CD8-positive, alpha-beta memory T cell (primary cell): ENCODE results near the gene CNGB1. TPM values are rescaled to one million over a fixed set of nuclear protein-coding genes. Genes with fewer than 3 reads are reported as not detected.
"Not testable (repeated sequence)": the region's sequence is repeated elsewhere in the genome, so short reads cannot be mapped to it uniquely, and the experiment has no call there.

Experiments used
- CTCF ChIA-PET: fragments of 350-600 bp; sonication (Branson Sonifier 250); formaldehyde crosslinking; loops from one replicate; lab custom pipeline; 2021; ENCODE audit warnings: antibody characterized with exemption; lab: Charles Lee
- POLR2A ChIA-PET: fragments of 350-600 bp; sonication (Branson Sonifier 250); formaldehyde crosslinking; loops from one replicate; lab custom pipeline; 2021; ENCODE audit warnings: antibody characterized with exemption; lab: Charles Lee
- DNase-seq, 5 donors: peaks; one replicate each; pipeline versions ENCODE4 v3.0.0 to v3.0.0-alpha.2; 2020 to 2022; ENCODE audit warnings: mixed read lengths in 1 of 5
- H3K27ac ChIP-seq: one replicate; pipeline ENCODE4 v1.7.0; 2013; ENCODE audit warnings: low read depth, mild to moderate bottlenecking, low read length, moderate library complexity
- H3K27me3 ChIP-seq: 2 replicates; pipeline ENCODE4 v1.7.0; 2013; ENCODE audit warnings: low read length, mild to moderate bottlenecking; ENCODE audit not compliant: insufficient read depth, poor library complexity, severe bottlenecking
- H3K36me3 ChIP-seq: 2 replicates; pipeline ENCODE4 v1.7.0; 2013; ENCODE audit warnings: mild to moderate bottlenecking, low read length, moderate library complexity; ENCODE audit not compliant: insufficient read depth
- H3K4me1 ChIP-seq: 2 replicates; pipeline ENCODE4 v1.7.0; 2013; ENCODE audit warnings: mild to moderate bottlenecking, low read length, moderate library complexity; ENCODE audit not compliant: insufficient read depth
- H3K4me3 ChIP-seq: 2 replicates; pipeline ENCODE4 v1.7.0; 2013; ENCODE audit warnings: mild to moderate bottlenecking, low read length
- H3K9me3 ChIP-seq: 2 replicates; pipeline ENCODE4 v1.7.0; 2013; ENCODE audit warnings: mild to moderate bottlenecking, low read length
- H3K27ac Mint-ChIP-seq, 8 donors: one replicate each; pipeline ENCODE4 v1.8.0; 2020 to 2021; ENCODE audit warnings: mixed read lengths in 8 of 8, mild to moderate bottlenecking in 6 of 8, inconsistent platforms in 3 of 8, moderate library complexity in 3 of 8
- H3K27me3 Mint-ChIP-seq, 2 donors: one replicate each; pipeline ENCODE4 v1.8.0; 2020 to 2021; ENCODE audit warnings: mixed read lengths in 2 of 2, mild to moderate bottlenecking in 1 of 2, moderate library complexity in 1 of 2
- H3K36me3 Mint-ChIP-seq, 3 donors: one replicate each; pipeline ENCODE4 v1.8.0; 2020 to 2021; ENCODE audit warnings: mixed read lengths in 3 of 3, inconsistent platforms in 1 of 3, mild to moderate bottlenecking in 1 of 3
- H3K4me1 Mint-ChIP-seq, 3 donors: one replicate each; pipeline ENCODE4 v1.8.0; 2020 to 2021; ENCODE audit warnings: mixed read lengths in 3 of 3, inconsistent platforms in 1 of 3, mild to moderate bottlenecking in 1 of 3
- H3K4me3 Mint-ChIP-seq, 7 donors: one replicate each; pipeline ENCODE4 v1.8.0; 2020 to 2021; ENCODE audit warnings: mixed read lengths in 7 of 7, mild to moderate bottlenecking in 6 of 7, moderate library complexity in 4 of 7, inconsistent platforms in 2 of 7
- H3K9me3 Mint-ChIP-seq, 5 donors: one replicate each; pipeline ENCODE4 v1.8.0; 2020 to 2022; ENCODE audit warnings: mixed read lengths in 5 of 5, mild to moderate bottlenecking in 3 of 5, moderate library complexity in 2 of 5, inconsistent platforms in 1 of 5
- polyA plus RNA-seq: library from polyadenylated mRNA; unstranded; fragments of 300-500 nt; fragmentation: Illumina TruSeq; gene quantifications from one replicate; pipeline ENCODE4 v1.2.3, GENCODE V29; 2021
- total RNA-seq, 2 experiments: library from RNA; stranded (reverse); gene quantifications; one replicate each; pipeline ENCODE4 v1.2.3, GENCODE V29; 2021

The CNGB1 gene
- total and polyA plus RNA-seq, 3 experiments from 2014 or later: not detected

DNA sequence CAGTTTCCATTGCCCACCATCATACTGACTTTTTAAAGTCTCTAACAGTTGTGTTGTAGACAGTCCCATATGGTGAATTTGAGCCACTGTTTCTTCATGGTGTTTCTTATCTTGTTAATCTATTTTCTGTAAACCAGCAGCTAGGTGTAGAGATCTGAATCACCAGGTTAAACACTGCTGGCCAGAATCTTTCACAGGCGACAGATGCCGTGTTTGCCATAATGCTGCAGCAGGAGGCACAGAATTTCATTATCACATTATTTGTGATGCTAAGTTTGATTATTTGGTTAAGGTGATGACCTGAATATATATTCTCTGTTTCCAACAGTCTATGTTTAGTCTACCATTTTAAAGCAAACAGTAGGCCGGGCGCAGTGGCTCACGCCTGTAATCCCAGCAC, 11.5 kb upstream of the CNGB1 start:
- CTCF ChIA-PET: no interaction called here
- H3K27ac Mint-ChIP-seq: no peak overlapping the region

DNA sequence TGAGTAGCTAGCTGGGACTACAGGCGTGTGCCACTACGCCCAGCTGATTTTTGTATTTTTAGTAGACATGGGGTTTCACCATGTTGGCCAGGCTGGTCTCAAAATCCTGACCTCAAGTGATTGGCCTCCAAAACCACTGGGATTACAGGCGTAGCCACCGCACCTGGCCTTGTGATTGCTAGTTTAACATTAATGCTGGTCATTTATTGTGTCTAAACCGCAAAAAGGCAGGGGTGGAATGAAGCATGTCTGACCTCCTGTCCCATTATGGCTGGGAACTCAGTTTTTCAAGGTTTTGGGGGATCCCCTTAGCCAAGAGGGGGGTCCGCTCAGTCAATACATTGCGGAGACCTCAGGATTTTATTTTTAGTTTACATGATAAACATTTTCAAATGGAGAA, 10.7 kb upstream of the CNGB1 start:
- H3K27ac ChIP-seq: no peak overlapping the region
- Mint-ChIP-seq H3K27me3 (peaks cover 0 to 1% of the 10 kb centered on the region in 2 donors), H3K9me3 (no peaks in the 10 kb centered on the region), H3K4me1 (peaks cover 8 to 23% (median 15%) of the 10 kb centered on the region in 3 donors), H3K4me3 (peak overlapping the region in 1 of 7 donors; percentile 56), H3K36me3 (peaks cover 0 to 2% (median 0%) of the 10 kb centered on the region in 3 donors), H3K27ac (peak overlapping the region in 1 of 8 donors; percentile 16)
- no peaks in the 10 kb centered on the region for H3K9me3 ChIP-seq
- H3K4me3 ChIP-seq: no peak overlapping the region
- H3K36me3 ChIP-seq: no peaks in the 10 kb centered on the region
- H3K27me3 ChIP-seq: no peaks in the 10 kb centered on the region
- POLR2A ChIA-PET: no interaction called here
- peaks cover 14% of the 10 kb centered on the region for H3K4me1 ChIP-seq
- DNase-seq: no peak
- CTCF ChIA-PET: no interaction called here

More for the DNA sequence above, 11.5 kb upstream of the CNGB1 start:
- Mint-ChIP-seq H3K4me1 (peaks cover 10 to 23% (median 15%) of the 10 kb centered on the region in 3 donors), H3K36me3 (peaks cover 0 to 2% (median 0%) of the 10 kb centered on the region in 3 donors), H3K9me3 (no peaks in the 10 kb centered on the region), H3K4me3 (peak overlapping the region in 1 of 7 donors; percentile 56), H3K27me3 (peaks cover 0 to 1% of the 10 kb centered on the region in 2 donors)
- POLR2A ChIA-PET: interaction anchor here (0.6 to 1.5 kb wide), 2 partner anchors 11 to 42 kb away, joined by 3 read pairs; no protein-coding TSS in a partner anchor
- Histone ChIP-seq H3K27me3 (no peaks in the 10 kb centered on the region), H3K27ac (no peak overlapping the region), H3K9me3 (no peaks in the 10 kb centered on the region), H3K36me3 (no peaks in the 10 kb centered on the region), H3K4me3 (no peak overlapping the region), H3K4me1 (peaks cover 14% of the 10 kb centered on the region)
- DNase-seq: no peak

DNA sequence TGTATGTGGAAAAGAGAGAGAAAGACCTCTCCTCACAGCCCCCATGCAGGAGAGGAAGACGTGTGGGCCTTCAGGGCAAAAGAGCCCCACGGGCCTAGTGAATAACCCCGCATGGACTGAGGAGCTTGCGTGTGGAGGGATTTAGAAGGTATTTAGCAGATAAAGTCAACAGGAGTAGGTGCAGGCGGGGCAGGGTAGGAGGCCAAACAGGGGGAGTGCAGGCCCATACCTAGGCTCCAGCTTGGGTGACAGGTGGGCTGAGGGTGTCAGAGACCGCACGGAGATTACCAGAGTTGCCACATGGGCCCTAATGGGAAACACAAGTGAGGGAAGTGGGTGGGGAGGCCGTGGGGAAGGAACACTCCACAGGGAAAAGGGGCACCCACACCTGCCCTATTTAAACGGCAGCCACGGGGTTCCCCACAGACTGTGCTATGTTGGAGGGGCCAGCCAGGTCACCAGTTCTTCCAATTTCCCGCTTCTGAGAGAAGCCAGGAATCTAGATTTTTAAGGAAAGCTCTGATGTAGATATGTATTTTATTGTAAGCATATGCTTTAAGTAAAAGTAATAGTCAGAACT, 8.2 kb upstream of the CNGB1 start:
- ChIA-PET CTCF (interaction anchor here (1.1 kb wide), 1 partner anchor 9 kb away, joined by 3 read pairs; the partner anchor contains the start of gene CNGB1), POLR2A (no interaction called here)
- Mint-ChIP-seq H3K4me1 (peaks cover 0 to 1% (median under 1%) of the 10 kb centered on the region in 3 donors), H3K27me3 (no peaks in the 10 kb centered on the region), H3K9me3 (no peaks in the 10 kb centered on the region), H3K36me3 (no peaks in the 10 kb centered on the region), H3K4me3 (no peak overlapping the region), H3K27ac (peak overlapping the region in 1 of 8 donors; percentile 6)
- peak in 1 of 5 donors; percentile 26 for DNase-seq
- Histone ChIP-seq H3K9me3 (no peaks in the 10 kb centered on the region), H3K27ac (no peak overlapping the region), H3K36me3 (no peaks in the 10 kb centered on the region), H3K4me3 (no peak overlapping the region), H3K4me1 (peaks cover 2% of the 10 kb centered on the region), H3K27me3 (no peaks in the 10 kb centered on the region)

DNA sequence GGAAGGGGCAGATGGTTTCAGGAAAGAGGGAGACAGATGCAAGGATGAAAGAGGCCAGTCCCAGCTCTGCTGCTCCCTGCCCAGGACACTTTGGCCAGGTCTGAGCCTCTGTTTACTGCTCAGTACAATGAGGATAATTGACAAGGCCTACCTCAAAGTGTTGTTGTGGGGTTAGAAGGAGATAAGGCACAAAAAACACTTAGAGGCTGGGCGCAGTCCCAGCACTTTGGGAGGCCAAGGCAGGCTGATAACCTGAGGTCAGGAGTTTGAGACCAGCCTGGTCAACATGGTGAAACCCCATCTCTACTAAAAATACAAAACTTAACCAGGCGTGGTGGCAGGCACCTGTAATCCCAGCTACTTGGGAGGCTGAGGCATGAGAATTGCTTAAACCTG, 7.1 kb upstream of the CNGB1 start:
- CTCF ChIA-PET, H3K36me3 ChIP-seq, H3K4me1 Mint-ChIP-seq, H3K9me3 ChIP-seq, H3K27me3 ChIP-seq, H3K27me3 Mint-ChIP-seq, H3K4me3 Mint-ChIP-seq, POLR2A ChIA-PET, H3K4me3 ChIP-seq, H3K36me3 Mint-ChIP-seq, H3K27ac Mint-ChIP-seq, H3K27ac ChIP-seq, H3K4me1 ChIP-seq, DNase-seq, H3K9me3 Mint-ChIP-seq: not testable (repeated sequence)

DNA sequence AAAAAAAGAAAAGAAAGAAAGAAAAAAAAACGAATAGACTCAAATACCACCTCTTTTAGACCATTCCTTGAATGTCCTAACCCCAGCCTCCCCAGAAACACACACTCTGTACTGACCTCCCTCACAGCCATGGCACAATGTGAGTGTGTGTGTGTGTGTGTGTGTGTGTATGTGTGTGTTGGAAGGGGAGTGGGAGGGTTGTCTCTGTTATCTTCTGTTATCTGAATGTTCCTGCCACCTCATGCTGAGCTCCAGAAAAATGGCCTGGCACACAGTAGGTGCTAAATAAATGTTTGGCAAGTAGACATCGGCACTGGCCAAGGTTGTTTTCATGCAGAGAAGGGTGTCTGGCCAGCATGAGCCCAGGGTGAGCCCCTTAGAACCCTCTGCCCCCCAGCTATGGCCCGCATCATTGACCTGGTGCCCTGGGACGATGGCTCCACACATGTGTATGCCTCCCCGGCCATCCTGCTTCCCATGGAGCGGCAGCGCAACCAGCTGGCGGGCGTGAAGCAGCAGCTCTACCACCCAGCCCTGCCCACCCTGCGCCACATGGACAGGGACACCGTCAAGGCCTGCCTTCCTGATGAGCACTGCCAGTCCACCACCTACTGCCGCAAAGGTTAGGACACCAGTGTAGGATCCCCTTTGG, 6.6 kb upstream of the CNGB1 start:
- H3K9me3 Mint-ChIP-seq: no peaks in the 10 kb centered on the region
- ChIA-PET CTCF (no interaction called here), POLR2A (no interaction called here)
- Histone ChIP-seq H3K27me3 (no peaks in the 10 kb centered on the region), H3K9me3 (no peaks in the 10 kb centered on the region), H3K4me1 (no peaks in the 10 kb centered on the region), H3K4me3 (no peak overlapping the region), H3K36me3 (no peaks in the 10 kb centered on the region), H3K27ac (no peak overlapping the region)
- peaks cover 0 to 1% of the 10 kb centered on the region in 2 donors for H3K27me3 Mint-ChIP-seq
- no peak overlapping the region for H3K4me3 Mint-ChIP-seq
- H3K36me3 Mint-ChIP-seq: no peaks in the 10 kb centered on the region
- H3K27ac Mint-ChIP-seq: no peak overlapping the region
- H3K4me1 Mint-ChIP-seq: no peaks in the 10 kb centered on the region
- DNase-seq: peak in 1 of 5 donors; percentile 42

DNA sequence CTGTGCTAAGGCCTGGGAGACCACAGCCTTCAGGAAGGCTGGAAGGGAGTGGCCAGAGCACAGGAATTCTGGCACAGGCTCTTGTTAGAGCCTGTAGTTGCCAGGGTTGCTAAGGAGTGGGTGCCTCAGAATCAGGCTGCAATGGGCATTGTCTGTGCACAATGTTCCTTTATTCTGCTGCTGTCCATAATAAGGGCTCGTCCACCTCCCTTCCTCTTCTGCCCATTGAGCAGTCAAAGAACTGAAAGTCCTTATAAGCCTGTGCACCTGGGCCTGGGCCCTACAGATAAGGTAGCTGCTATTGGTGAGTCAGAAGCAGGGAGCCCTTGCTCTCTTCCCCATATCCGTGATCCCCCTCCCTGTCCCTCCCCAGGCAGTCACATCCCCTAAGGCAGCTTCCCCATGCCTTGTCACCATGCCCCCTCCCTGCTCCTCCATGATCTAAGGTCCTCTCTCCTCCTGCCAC, 5.4 kb upstream of the CNGB1 start:
- H3K4me1 Mint-ChIP-seq: no peaks in the 10 kb centered on the region
- no peaks in the 10 kb centered on the region for H3K36me3 Mint-ChIP-seq
- peak in 1 of 5 donors; percentile 13 for DNase-seq
- no peak overlapping the region for H3K4me3 Mint-ChIP-seq
- H3K27ac Mint-ChIP-seq: no peak overlapping the region
- Histone ChIP-seq H3K9me3 (no peaks in the 10 kb centered on the region), H3K27me3 (no peaks in the 10 kb centered on the region), H3K4me3 (no peak overlapping the region), H3K36me3 (no peaks in the 10 kb centered on the region), H3K4me1 (no peaks in the 10 kb centered on the region), H3K27ac (no peak overlapping the region)
- H3K27me3 Mint-ChIP-seq: peaks cover 1 to 7% of the 10 kb centered on the region in 2 donors
- CTCF ChIA-PET: no interaction called here
- no peaks in the 10 kb centered on the region for H3K9me3 Mint-ChIP-seq
- POLR2A ChIA-PET: no interaction called here

DNA sequence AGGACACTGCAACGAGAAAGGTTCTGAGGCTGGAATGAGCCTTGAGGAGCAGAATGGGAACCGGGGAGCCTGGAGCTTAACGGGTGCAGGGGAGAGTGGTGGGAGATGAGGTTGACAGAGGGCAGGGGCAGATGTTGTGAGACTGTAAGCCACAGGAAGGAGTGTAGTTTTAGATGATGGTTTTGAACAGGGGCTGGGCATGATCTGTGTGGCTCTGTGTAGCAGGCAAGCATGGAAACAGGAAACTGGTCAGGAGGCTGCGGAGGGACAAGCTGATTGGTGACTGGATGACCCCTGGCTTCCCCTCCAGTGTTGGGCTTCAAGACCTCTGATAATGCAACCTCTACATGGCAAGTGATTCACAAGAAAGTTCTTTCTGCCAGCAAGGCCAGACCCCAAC, 1.4 kb upstream of the CNGB1 start:
- CTCF ChIA-PET: interaction anchor here (1.1 kb wide), 1 partner anchor 44 kb away, joined by 3 read pairs; no protein-coding TSS in a partner anchor

DNA sequence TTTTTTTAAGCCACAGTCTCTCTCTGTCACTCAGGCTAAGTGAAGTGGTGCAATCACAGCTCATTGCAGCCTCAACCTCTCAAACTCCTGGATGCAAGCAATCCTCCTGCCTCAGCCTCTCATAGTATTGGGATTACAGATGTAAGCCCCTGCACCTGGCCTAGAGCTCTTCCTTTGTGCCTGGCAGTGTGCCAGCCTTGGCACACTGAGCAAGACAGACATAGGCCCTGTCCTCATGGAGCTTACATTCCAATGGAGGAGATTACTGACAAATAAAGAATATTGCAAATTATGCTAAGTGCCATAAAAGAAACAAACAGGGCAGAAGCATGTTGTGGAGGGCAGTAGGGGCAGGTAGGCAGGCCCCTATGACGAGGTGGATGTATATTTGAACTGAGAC, 920 bp upstream of the CNGB1 start:
- Histone ChIP-seq H3K9me3 (no peaks in the 10 kb centered on the region), H3K4me3 (no peak overlapping the region), H3K4me1 (no peaks in the 10 kb centered on the region), H3K27ac (no peak overlapping the region), H3K36me3 (no peaks in the 10 kb centered on the region), H3K27me3 (no peaks in the 10 kb centered on the region)
- H3K36me3 Mint-ChIP-seq: no peaks in the 10 kb centered on the region
- H3K27me3 Mint-ChIP-seq: peaks cover 5 to 7% of the 10 kb centered on the region in 2 donors
- ChIA-PET POLR2A (no interaction called here), CTCF (interaction anchor here (1.1 kb wide), 1 partner anchor 44 kb away, joined by 3 read pairs; no protein-coding TSS in a partner anchor)
- H3K27ac Mint-ChIP-seq: no peak overlapping the region
- H3K4me1 Mint-ChIP-seq: no peaks in the 10 kb centered on the region
- no peak for DNase-seq
- no peak overlapping the region for H3K4me3 Mint-ChIP-seq
- no peaks in the 10 kb centered on the region for H3K9me3 Mint-ChIP-seq

More for the DNA sequence above, 1.4 kb upstream of the CNGB1 start:
- no peak overlapping the region for H3K27ac Mint-ChIP-seq
- no peaks in the 10 kb centered on the region for H3K4me1 Mint-ChIP-seq
- no peaks in the 10 kb centered on the region for H3K9me3 Mint-ChIP-seq
- no peaks in the 10 kb centered on the region for H3K36me3 ChIP-seq
- H3K9me3 ChIP-seq: no peaks in the 10 kb centered on the region
- no peaks in the 10 kb centered on the region for H3K4me1 ChIP-seq
- peak in 1 of 5 donors; percentile 23 for DNase-seq
- no peak overlapping the region for H3K4me3 Mint-ChIP-seq
- no peaks in the 10 kb centered on the region for H3K27me3 ChIP-seq
- H3K4me3 ChIP-seq: no peak overlapping the region
- no peak overlapping the region for H3K27ac ChIP-seq
- H3K36me3 Mint-ChIP-seq: no peaks in the 10 kb centered on the region
- H3K27me3 Mint-ChIP-seq: peaks cover 5 to 7% of the 10 kb centered on the region in 2 donors
- POLR2A ChIA-PET: no interaction called here
